ENCODE measurements around the gene MEDAG. TPM values are rescaled to one million over a fixed set of nuclear protein-coding genes. Genes with fewer than 3 reads are reported as not detected.

The MEDAG gene
- total RNA-seq, 1 donor: 46.7 TPM

DNA sequence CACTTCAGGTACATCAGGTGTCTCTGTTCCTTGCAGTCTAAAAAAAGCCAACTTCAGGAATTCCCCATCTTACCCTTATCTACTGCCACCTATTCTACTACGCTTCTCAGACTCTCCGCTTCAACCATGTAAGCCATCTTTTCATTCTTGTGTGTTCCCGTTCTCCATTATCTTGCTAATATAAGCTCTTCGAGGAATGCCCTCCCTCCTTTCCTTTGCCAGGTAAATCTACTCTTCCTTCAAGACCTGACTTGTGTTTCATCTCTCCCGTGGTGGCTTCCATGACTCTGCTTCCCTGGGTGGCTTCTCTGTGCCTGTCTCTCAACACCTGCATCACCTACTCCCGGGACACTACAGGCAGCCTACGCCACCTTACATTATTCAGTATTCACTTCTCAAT, 42.3 kb upstream of the MEDAG start:
- Histone ChIP-seq H3K4me3 (ENCODE audit: insufficient read depth, low read length) (no peak overlapping the region), H3K27ac (ENCODE audit: low read depth, low read length) (peak overlapping the region; percentile 96), H3K27me3 (ENCODE audit: insufficient read depth, low read length) (no peaks in the 10 kb centered on the region), H4K20me1 (ENCODE audit: insufficient read depth, low read length) (no peaks in the 10 kb centered on the region), H3K9me3 (ENCODE audit: low read depth, low read length) (no peaks in the 10 kb centered on the region), H3K79me2 (ENCODE audit: insufficient read depth, low read length) (no peaks in the 10 kb centered on the region), H3K4me2 (ENCODE audit: insufficient read depth, low read length) (no peak overlapping the region), H3K4me1 (ENCODE audit: insufficient read depth, low read length) (peaks cover 53% of the 10 kb centered on the region), H2AFZ (ENCODE audit: low read length) (no peak overlapping the region), H3K36me3 (ENCODE audit: insufficient read depth, low read length) (no peaks in the 10 kb centered on the region)
- TF ChIP-seq, protein P1, sequence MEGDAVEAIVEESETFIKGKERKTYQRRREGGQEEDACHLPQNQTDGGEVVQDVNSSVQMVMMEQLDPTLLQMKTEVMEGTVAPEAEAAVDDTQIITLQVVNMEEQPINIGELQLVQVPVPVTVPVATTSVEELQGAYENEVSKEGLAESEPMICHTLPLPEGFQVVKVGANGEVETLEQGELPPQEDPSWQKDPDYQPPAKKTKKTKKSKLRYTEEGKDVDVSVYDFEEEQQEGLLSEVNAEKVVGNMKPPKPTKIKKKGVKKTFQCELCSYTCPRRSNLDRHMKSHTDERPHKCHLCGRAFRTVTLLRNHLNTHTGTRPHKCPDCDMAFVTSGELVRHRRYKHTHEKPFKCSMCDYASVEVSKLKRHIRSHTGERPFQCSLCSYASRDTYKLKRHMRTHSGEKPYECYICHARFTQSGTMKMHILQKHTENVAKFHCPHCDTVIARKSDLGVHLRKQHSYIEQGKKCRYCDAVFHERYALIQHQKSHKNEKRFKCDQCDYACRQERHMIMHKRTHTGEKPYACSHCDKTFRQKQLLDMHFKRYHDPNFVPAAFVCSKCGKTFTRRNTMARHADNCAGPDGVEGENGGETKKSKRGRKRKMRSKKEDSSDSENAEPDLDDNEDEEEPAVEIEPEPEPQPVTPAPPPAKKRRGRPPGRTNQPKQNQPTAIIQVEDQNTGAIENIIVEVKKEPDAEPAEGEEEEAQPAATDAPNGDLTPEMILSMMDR (IDR thresholded peaks at IDR 0.05; ENCODE audit: extremely low read depth, low read depth, low read length): no peak
- no peak for DNase-seq (ENCODE audit: insufficient read length, low spot score, missing footprints)

DNA sequence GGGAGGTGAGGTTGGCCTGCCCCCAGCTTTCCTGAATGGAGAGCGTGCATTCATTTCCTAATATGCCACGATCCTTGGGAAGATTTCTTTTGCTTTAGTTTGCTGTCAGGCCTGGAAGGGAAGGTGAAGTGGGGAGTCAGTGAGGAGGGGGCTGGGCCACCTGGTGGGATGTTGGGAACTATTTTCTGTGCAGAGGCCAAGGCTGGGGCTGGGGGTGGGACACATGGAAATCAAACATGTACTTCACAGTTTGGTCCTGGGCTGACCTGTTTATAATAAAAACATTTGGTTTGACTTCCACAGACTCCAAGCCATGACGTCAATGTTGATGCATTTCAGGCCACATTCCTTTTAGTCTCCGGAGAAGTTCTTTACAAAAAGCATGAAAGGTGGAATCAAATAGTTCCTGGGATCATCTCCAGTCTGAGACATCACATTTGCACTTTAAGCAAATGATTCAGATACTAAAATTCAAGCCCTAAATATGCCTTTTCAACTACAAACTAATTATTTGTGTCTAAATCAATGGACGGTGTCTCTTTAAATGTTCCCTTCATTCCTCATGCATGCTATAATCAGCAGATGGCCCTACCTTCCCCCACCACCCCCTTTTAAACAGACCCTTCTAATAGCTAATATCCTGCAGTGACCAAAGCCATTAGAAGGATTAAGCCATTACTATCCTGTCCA, 41.5 kb upstream of the MEDAG start:
- TF ChIP-seq, protein P1 (IDR thresholded peaks at IDR 0.05; ENCODE audit: extremely low read depth, low read depth, low read length): no peak
- Histone ChIP-seq H3K27ac (ENCODE audit: low read depth, low read length) (peak overlapping the region; percentile 96), H3K4me3 (ENCODE audit: insufficient read depth, low read length) (no peak overlapping the region), H3K4me1 (ENCODE audit: insufficient read depth, low read length) (peaks cover 60% of the 10 kb centered on the region), H3K27me3 (ENCODE audit: insufficient read depth, low read length) (no peaks in the 10 kb centered on the region), H3K4me2 (ENCODE audit: insufficient read depth, low read length) (peak overlapping the region; percentile 75), H4K20me1 (ENCODE audit: insufficient read depth, low read length) (no peaks in the 10 kb centered on the region), H2AFZ (ENCODE audit: low read length) (peak overlapping the region; percentile 10), H3K9me3 (ENCODE audit: low read depth, low read length) (no peaks in the 10 kb centered on the region), H3K79me2 (ENCODE audit: insufficient read depth, low read length) (no peaks in the 10 kb centered on the region), H3K36me3 (ENCODE audit: insufficient read depth, low read length) (no peaks in the 10 kb centered on the region)
- peak; percentile 56 for DNase-seq (ENCODE audit: insufficient read length, low spot score, missing footprints)

DNA sequence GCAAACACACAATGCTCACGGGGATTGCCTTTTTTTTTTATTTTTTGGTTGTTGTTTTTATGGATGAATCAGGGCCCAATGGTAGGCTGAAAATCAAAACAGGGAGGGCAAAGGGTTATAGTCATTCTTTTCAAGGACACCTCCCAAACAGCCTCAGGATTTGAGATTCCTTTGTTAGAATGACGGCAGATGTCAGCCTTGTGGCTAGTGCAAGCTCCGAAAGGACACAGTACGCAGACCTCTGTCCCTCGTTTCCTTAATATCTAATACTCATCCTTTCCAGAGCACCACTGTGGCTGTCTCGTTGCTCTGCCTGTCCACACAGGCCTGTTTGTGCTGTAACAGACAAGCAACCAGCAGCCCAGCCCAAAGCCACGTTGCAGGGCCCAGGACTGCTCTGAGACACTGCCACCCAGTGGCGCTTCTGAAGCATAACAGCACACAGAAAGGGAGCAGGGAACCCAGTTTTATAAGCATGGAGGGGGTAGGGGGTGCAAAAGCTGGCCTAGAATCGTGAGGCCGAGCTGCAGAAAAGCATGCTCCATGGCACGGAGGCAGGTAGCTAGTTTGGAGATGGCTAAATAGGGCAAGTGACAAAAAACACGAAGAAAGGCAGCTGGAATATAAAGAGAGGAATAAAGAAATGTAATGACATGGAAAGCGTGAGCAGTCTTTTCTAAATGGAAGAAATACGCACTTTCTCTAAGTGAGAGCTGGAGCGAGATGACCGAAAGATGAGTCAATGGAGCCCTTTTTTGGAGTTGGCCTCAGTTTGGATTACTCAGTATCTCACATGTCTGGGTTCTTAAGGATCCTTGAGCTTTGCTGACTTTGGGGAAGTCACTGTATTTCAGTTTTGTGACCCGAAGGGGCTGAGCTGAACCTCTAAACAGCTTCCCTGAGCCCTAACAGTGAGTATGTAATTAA, 40.7 kb upstream of the MEDAG start:
- H2AFZ ChIP-seq (ENCODE audit: low read length): peak overlapping the region; percentile 16
- H3K4me1 ChIP-seq (ENCODE audit: insufficient read depth, low read length): peaks cover 67% of the 10 kb centered on the region
- TF ChIP-seq, protein P1 (IDR thresholded peaks at IDR 0.05; ENCODE audit: extremely low read depth, low read depth, low read length): peak; percentile 99
- peak overlapping the region; percentile 96 for H3K27ac ChIP-seq (ENCODE audit: low read depth, low read length)
- no peaks in the 10 kb centered on the region for H4K20me1 ChIP-seq (ENCODE audit: insufficient read depth, low read length)
- H3K36me3 ChIP-seq (ENCODE audit: insufficient read depth, low read length): no peaks in the 10 kb centered on the region
- H3K9me3 ChIP-seq (ENCODE audit: low read depth, low read length): no peaks in the 10 kb centered on the region
- no peaks in the 10 kb centered on the region for H3K27me3 ChIP-seq (ENCODE audit: insufficient read depth, low read length)
- peak; percentile 87 for DNase-seq (ENCODE audit: insufficient read length, low spot score, missing footprints)
- H3K79me2 ChIP-seq (ENCODE audit: insufficient read depth, low read length): no peaks in the 10 kb centered on the region
- H3K4me3 ChIP-seq (ENCODE audit: insufficient read depth, low read length): peak overlapping the region; percentile 52
- peak overlapping the region; percentile 75 for H3K4me2 ChIP-seq (ENCODE audit: insufficient read depth, low read length)

DNA sequence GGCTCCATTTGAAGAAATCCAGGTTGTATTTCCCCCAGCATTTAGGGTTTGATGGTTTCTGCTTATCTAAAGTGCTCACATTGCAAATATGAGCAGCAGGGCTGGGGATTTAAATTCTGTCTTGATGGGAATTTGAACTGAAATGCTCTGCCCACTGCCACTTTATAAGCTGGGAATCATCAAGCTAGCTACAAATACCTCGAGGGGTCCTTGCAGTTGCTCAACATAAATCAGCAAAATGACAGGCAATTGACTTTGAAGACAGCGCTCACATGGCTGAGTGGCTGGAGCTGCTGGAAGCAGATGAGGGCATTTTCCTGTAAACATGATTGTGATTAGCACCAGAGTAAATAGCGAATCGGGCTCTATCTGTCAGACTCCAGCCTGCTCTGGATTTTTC, 39.4 kb upstream of the MEDAG start:
- H4K20me1 ChIP-seq (ENCODE audit: insufficient read depth, low read length): no peaks in the 10 kb centered on the region
- H3K4me1 ChIP-seq (ENCODE audit: insufficient read depth, low read length): peaks cover 78% of the 10 kb centered on the region
- DNase-seq (ENCODE audit: insufficient read length, low spot score, missing footprints): no peak
- TF ChIP-seq, protein P1 (IDR thresholded peaks at IDR 0.05; ENCODE audit: extremely low read depth, low read depth, low read length): no peak
- H2AFZ ChIP-seq (ENCODE audit: low read length): no peak overlapping the region
- peak overlapping the region; percentile 96 for H3K27ac ChIP-seq (ENCODE audit: low read depth, low read length)
- H3K4me3 ChIP-seq (ENCODE audit: insufficient read depth, low read length): no peak overlapping the region
- H3K79me2 ChIP-seq (ENCODE audit: insufficient read depth, low read length): peaks cover 4% of the 10 kb centered on the region
- no peaks in the 10 kb centered on the region for H3K9me3 ChIP-seq (ENCODE audit: low read depth, low read length)
- no peak overlapping the region for H3K4me2 ChIP-seq (ENCODE audit: insufficient read depth, low read length)
- no peaks in the 10 kb centered on the region for H3K27me3 ChIP-seq (ENCODE audit: insufficient read depth, low read length)
- no peaks in the 10 kb centered on the region for H3K36me3 ChIP-seq (ENCODE audit: insufficient read depth, low read length)
